HEK293T (cell line): ENCODE results near the gene CACYBP.

Source experiments
- BHLHE40 ChIP-seq: fragments of 450-650 bp; IDR thresholded peaks from 2 replicates; pipeline ENCODE4 v1.6.1; 2016; ENCODE audit warnings: mild to moderate bottlenecking, moderate library complexity, borderline replicate concordance
- SUZ12 ChIP-seq: fragments of 450-650 bp; IDR thresholded peaks from 2 replicates; pipeline ENCODE4 v1.6.1; 2016; ENCODE audit warnings: mild to moderate bottlenecking

DNA sequence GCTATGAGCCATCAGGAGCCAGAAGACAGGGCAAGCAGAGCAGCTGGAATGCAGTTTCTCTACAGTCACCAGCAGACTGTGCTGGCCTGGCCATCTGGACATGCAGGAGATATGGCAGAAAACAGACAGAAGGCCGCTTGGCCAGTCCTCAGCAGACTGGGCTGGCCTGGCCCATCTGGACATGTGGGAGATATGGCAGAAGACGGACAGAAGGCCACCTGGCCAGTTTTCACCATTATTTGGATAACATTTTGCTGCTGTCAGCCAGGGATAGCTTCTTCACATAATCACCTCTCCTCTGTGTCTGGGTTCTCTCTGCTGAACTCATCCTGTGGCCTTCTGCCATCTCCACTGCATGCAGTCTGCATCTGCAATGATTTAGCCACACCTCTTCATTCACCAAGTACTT, 25.0 kb upstream of the CACYBP start:
- TF ChIP-seq SUZ12 (no peak), BHLHE40 (no peak)
